NB4 (cell line): Measurements from ENCODE around the gene OR52N5.

Source experiments
- CTCF ChIP-seq: IDR thresholded peaks from one replicate; pipeline ENCODE4 v1.5.1; 2012; ENCODE audit warnings: low read depth, low read length
- MAX ChIP-seq: IDR thresholded peaks from 2 replicates; pipeline ENCODE4 v1.6.1; 2011; ENCODE audit warnings: low read depth, low read length
- POLR2A ChIP-seq: IDR thresholded peaks from 2 replicates; pipeline ENCODE4 v1.6.1; 2011; ENCODE audit warnings: mild to moderate bottlenecking; ENCODE audit not compliant: insufficient read length; ENCODE audit errors: extremely low read depth

- TF ChIP-seq MAX (no peak), CTCF (no peak), POLR2A (no peak)
These were observed at the start of gene OR52N5 for GRCh38 chr11:5783255-5783654.
